HEK293T (cell line): ENCODE measurements around the gene ACKR3.

ENCODE experiments used
- CTCF ChIA-PET: fragments of 350-600 bp; formaldehyde crosslinking; extraction: SDS; loops from one replicate; lab custom pipeline; 2021; ENCODE audit warnings: antibody characterized with exemption, inconsistent platforms; lab: Yijun Ruan, JAX
- POLR2A ChIA-PET: fragments of 350-600 bp; formaldehyde crosslinking; extraction: SDS; loops from one replicate; lab custom pipeline; 2020; ENCODE audit warnings: antibody characterized with exemption, inconsistent platforms; lab: Yijun Ruan, JAX
- DNase-seq: peaks from one replicate; pipeline ENCODE4 v3.0.0; 2012; ENCODE audit warnings: mixed read lengths; ENCODE audit errors: extremely low spot score
- ARNT ChIP-seq: fragments of 450-650 bp; IDR thresholded peaks from 2 replicates; pipeline ENCODE4 v1.6.1; 2017; ENCODE audit warnings: mild to moderate bottlenecking
- BHLHE40 ChIP-seq: fragments of 450-650 bp; IDR thresholded peaks from 2 replicates; pipeline ENCODE4 v1.6.1; 2016; ENCODE audit warnings: mild to moderate bottlenecking, moderate library complexity, borderline replicate concordance
- CTBP1 ChIP-seq: fragments of 450-650 bp; IDR thresholded peaks from 2 replicates; pipeline ENCODE4 v1.6.1; 2016; ENCODE audit warnings: borderline replicate concordance
- ELF4 ChIP-seq: fragments of 450-650 bp; IDR thresholded peaks from 2 replicates; pipeline ENCODE4 v1.6.1; 2017; ENCODE audit warnings: antibody characterized with exemption
- FOXA1 ChIP-seq: fragments of 450-650 bp; IDR thresholded peaks from 2 replicates; pipeline ENCODE4 v1.6.1; 2016; ENCODE audit warnings: mild to moderate bottlenecking
- FOXK2 ChIP-seq: fragments of 450-650 bp; IDR thresholded peaks from 2 replicates; pipeline ENCODE4 v1.6.1; 2016; ENCODE audit warnings: mild to moderate bottlenecking
- FOXM1 ChIP-seq: fragments of 450-650 bp; IDR thresholded peaks from 2 replicates; pipeline ENCODE4 v1.6.1; 2017; ENCODE audit warnings: mild to moderate bottlenecking, borderline replicate concordance
- HDGF ChIP-seq: fragments of 450-650 bp; IDR thresholded peaks from 2 replicates; pipeline ENCODE4 v1.6.1; 2017; ENCODE audit warnings: antibody characterized with exemption, borderline replicate concordance
- L3MBTL2 ChIP-seq: fragments of 450-650 bp; conservative IDR thresholded peaks from 2 replicates; pipeline ENCODE4 v1.6.1; 2016; ENCODE audit warnings: mild to moderate bottlenecking
- LEF1 ChIP-seq: fragments of 450-650 bp; IDR thresholded peaks from 2 replicates; pipeline ENCODE4 v1.6.1; 2017; ENCODE audit warnings: mild to moderate bottlenecking, borderline replicate concordance
- NFRKB ChIP-seq: fragments of 450-650 bp; IDR thresholded peaks from 2 replicates; pipeline ENCODE4 v1.6.1; 2016; ENCODE audit warnings: mild to moderate bottlenecking, moderate library complexity
- PKNOX1 ChIP-seq: fragments of 450-650 bp; IDR thresholded peaks from 2 replicates; pipeline ENCODE4 v1.6.1; 2016
- SP1 ChIP-seq: fragments of 450-650 bp; IDR thresholded peaks from 2 replicates; pipeline ENCODE4 v1.6.1; 2017
- SUZ12 ChIP-seq: fragments of 450-650 bp; IDR thresholded peaks from 2 replicates; pipeline ENCODE4 v1.6.1; 2016; ENCODE audit warnings: mild to moderate bottlenecking
- TARDBP ChIP-seq: fragments of 450-650 bp; IDR thresholded peaks from 2 replicates; pipeline ENCODE4 v1.6.1; 2016
- ZNF384 ChIP-seq: fragments of 450-650 bp; IDR thresholded peaks from 2 replicates; pipeline ENCODE4 v1.6.1; 2016

The ACKR3 gene

GRCh38 chr2:236536727-236537398, 32.8 kb upstream of the ACKR3 start:
- ChIA-PET POLR2A (no interaction called here), CTCF (no interaction called here)
- TF ChIP-seq FOXA1 (no peak), FOXM1 (no peak), CTBP1 (no peak), ZNF384 (no peak), SUZ12 (no peak), FOXK2 (no peak), SP1 (no peak), PKNOX1 (no peak), ARNT (no peak), BHLHE40 (no peak), L3MBTL2 (no peak), LEF1 (no peak), NFRKB (no peak)
- no peak for DNase-seq

- CTCF ChIA-PET: interaction anchor here (0.7 kb wide), 1 partner anchor 359 kb away, joined by 3 read pairs; no protein-coding TSS in a partner anchor
- DNase-seq: no peak
Observed at GRCh38 chr2:236538242-236538641, 31.4 kb upstream of the ACKR3 start.

GRCh38 chr2:236541008-236541562, 28.5 kb upstream of the ACKR3 start:
- POLR2A ChIA-PET: no interaction called here
- CTCF ChIA-PET: no interaction called here
- DNase-seq: no peak
- no peak for TF ChIP-seq LEF1

More at GRCh38 chr2:236538242-236538641, 31.4 kb upstream of the ACKR3 start:
- TF ChIP-seq PKNOX1 (no peak), FOXA1 (no peak), SUZ12 (no peak), TARDBP (no peak), HDGF (no peak), ELF4 (no peak), CTBP1 (no peak), NFRKB (no peak), FOXK2 (no peak), SP1 (no peak), L3MBTL2 (no peak), LEF1 (no peak), FOXM1 (no peak), ZNF384 (no peak), BHLHE40 (no peak), ARNT (no peak)
- POLR2A ChIA-PET: no interaction called here

GRCh38 chr2:236544362-236544761, 25.3 kb upstream of the ACKR3 start:
- ChIA-PET POLR2A (no interaction called here), CTCF (no interaction called here)
- DNase-seq: no peak
- TF ChIP-seq L3MBTL2 (no peak), ARNT (no peak), CTBP1 (no peak), BHLHE40 (no peak), LEF1 (no peak), SUZ12 (no peak), FOXA1 (no peak), PKNOX1 (no peak), HDGF (no peak), FOXK2 (no peak), ELF4 (no peak), NFRKB (no peak), TARDBP (no peak)

- DNase-seq: no peak
- ChIA-PET POLR2A (no interaction called here), CTCF (no interaction called here)
- TF ChIP-seq NFRKB (no peak), L3MBTL2 (no peak), TARDBP (no peak), HDGF (no peak), FOXA1 (no peak)
Observed at GRCh38 chr2:236545248-236545658, 24.4 kb upstream of the ACKR3 start.

GRCh38 chr2:236545814-236546480, 23.7 kb upstream of the ACKR3 start:
- no peak for DNase-seq
- ChIA-PET CTCF (no interaction called here), POLR2A (no interaction called here)
- TF ChIP-seq FOXA1: no peak
- no peak for TF ChIP-seq CTBP1
- TF ChIP-seq PKNOX1: no peak
- TF ChIP-seq LEF1: no peak
- TF ChIP-seq ELF4: no peak
- no peak for TF ChIP-seq FOXM1
- TF ChIP-seq ARNT: no peak
- TF ChIP-seq ZNF384: no peak
